HCT116 (cell line): ENCODE results near the gene ATP8A2. TPM values are rescaled to one million over a fixed set of nuclear protein-coding genes. Genes with fewer than 3 reads are reported as not detected.

ENCODE experiments used
- ATAC-seq: fragments of 200-7000 bp; cut with Tn5 transposase; 2 replicates; pipeline ENCODE4 v1.9.1; 2020; ENCODE audit warnings: mild to moderate bottlenecking, moderate library complexity
- BruUV-seq: library from RNA; stranded (reverse); fragments of 400-500 nt; replicated peaks from 2 replicates; lab custom pipeline; 2021; lab: Mats Ljungman, UMichigan
- CTCF ChIA-PET: fragments of 300-600 bp; sonication (Branson Sonifier 250); formaldehyde crosslinking; loops from one replicate; lab custom pipeline; 2021; ENCODE audit warnings: antibody characterized with exemption; lab: Charles Lee
- POLR2A ChIA-PET: fragments of 300-600, 350-600 bp; sonication (Branson Sonifier 250); formaldehyde crosslinking; loops from one replicate; lab custom pipeline; 2021; ENCODE audit warnings: antibody characterized with exemption; lab: Charles Lee
- RAD21 ChIA-PET, 2 experiments: fragments of 300-600 bp; sonication (Branson Sonifier 250); formaldehyde crosslinking; loops; one replicate each; lab custom pipeline; 2023; ENCODE audit warnings: low total read pairs in 2 of 2; ENCODE audit not compliant: uncharacterized antibody in 2 of 2, unreplicated experiment in 2 of 2, low non-redundant PET in 1 of 2; lab: Charles Lee
- DNase-seq: peaks from one replicate; pipeline ENCODE4 v3.0.0-alpha.2; 2010; ENCODE audit warnings: low read depth, low spot score
- H2AFZ ChIP-seq: fragments of 200-600 bp; shearing (Covaris generic), sonication (generic); 2 replicates; pipeline ENCODE4 v1.6.1; 2017; ENCODE audit warnings: low read depth, mixed run types, mixed read lengths, antibody characterized with exemption, low read length; ENCODE audit not compliant: poor library complexity, severe bottlenecking
- H3K27ac ChIP-seq: 2 replicates; pipeline ENCODE4 v1.5.1; 2012; ENCODE audit warnings: low read depth, low read length
- H3K27me3 ChIP-seq: fragments of 200-600 bp; sonication (generic); 2 replicates; pipeline ENCODE4 v1.6.1; 2016; ENCODE audit warnings: mixed run types, low read length, mixed read lengths; ENCODE audit not compliant: insufficient read depth
- H3K36me3 ChIP-seq, 2 experiments: fragments of 200-500 bp in 1 of 2; fragments of 200-600 bp in 1 of 2; sonication (Bioruptor generic) in 1 of 2; sonication (generic) in 1 of 2; 2 replicates each; pipeline versions ENCODE4 v1.5.1 to v1.6.1; 2014 to 2016; ENCODE audit warnings: low read length in 2 of 2, inconsistent platforms in 1 of 2, mixed read lengths in 1 of 2, mixed run types in 1 of 2; ENCODE audit not compliant: insufficient read depth in 2 of 2, control insufficient read depth in 1 of 2
- H3K4me1 ChIP-seq, 2 experiments: fragments of 200-600 bp in 1 of 2; sonication (generic) in 1 of 2; 2 replicates each; pipeline versions ENCODE4 v1.5.1 to v1.6.1; 2012 to 2017; ENCODE audit warnings: low read length in 2 of 2, inconsistent platforms in 1 of 2, mild to moderate bottlenecking in 1 of 2, mixed read lengths in 1 of 2, mixed run types in 1 of 2, moderate library complexity in 1 of 2; ENCODE audit not compliant: insufficient read depth in 2 of 2, control insufficient read depth in 1 of 2
- H3K4me2 ChIP-seq: fragments of 200-600 bp; sonication (generic); 2 replicates; pipeline ENCODE4 v1.6.1; 2017; ENCODE audit warnings: mixed run types, low read length, mixed read lengths
- H3K4me3 ChIP-seq, 2 experiments: fragments of 200-600 bp in 1 of 2; sonication (generic) in 1 of 2; replicated peaks in 1 of 2; 2 replicates each; pipeline ENCODE4 v1.5.1; 2011 to 2016; ENCODE audit warnings: low read length in 2 of 2, control low read depth in 1 of 2, low read depth in 1 of 2, mild to moderate bottlenecking in 1 of 2, mixed read lengths in 1 of 2, mixed run types in 1 of 2
- H3K79me2 ChIP-seq: fragments of 200-600 bp; sonication (generic); 2 replicates; pipeline ENCODE4 v1.6.1; 2017; ENCODE audit warnings: mild to moderate bottlenecking, mixed run types, low read length, moderate library complexity, mixed read lengths; ENCODE audit not compliant: insufficient read depth
- H3K9ac ChIP-seq: fragments of 200-600 bp; sonication (generic); 2 replicates; pipeline ENCODE4 v1.6.1; 2016; ENCODE audit warnings: low read length, mixed read lengths
- H3K9me2 ChIP-seq: fragments of 200-600 bp; sonication (generic), shearing (Covaris generic); 2 replicates; pipeline ENCODE4 v1.6.1; 2017; ENCODE audit warnings: mixed run types, mild to moderate bottlenecking, moderate library complexity; ENCODE audit not compliant: insufficient read depth
- H3K9me3 ChIP-seq, 2 experiments: fragments of 200-500 bp in 1 of 2; fragments of 200-600 bp in 1 of 2; sonication (Bioruptor generic) in 1 of 2; sonication (generic) in 1 of 2; 2 replicates each; pipeline ENCODE4 v1.6.1; 2014 to 2017; ENCODE audit warnings: low read length in 2 of 2, mixed read lengths in 2 of 2, inconsistent platforms in 1 of 2, low read depth in 1 of 2, mild to moderate bottlenecking in 1 of 2, mixed run types in 1 of 2, moderate library complexity in 1 of 2; ENCODE audit not compliant: control insufficient read depth in 1 of 2, insufficient read depth in 1 of 2
- H4K20me1 ChIP-seq: fragments of 200-600 bp; sonication (generic), shearing (Covaris generic); 2 replicates; pipeline ENCODE4 v1.6.1; 2017; ENCODE audit warnings: mixed run types, mild to moderate bottlenecking, moderate library complexity; ENCODE audit not compliant: insufficient read depth
- EGR1 ChIP-seq: IDR thresholded peaks from 2 replicates; pipeline ENCODE4 v1.6.1; 2012; ENCODE audit warnings: low read depth
- ELF1 ChIP-seq: IDR thresholded peaks from 2 replicates; pipeline ENCODE4 v1.6.1; 2012; ENCODE audit warnings: low read depth, borderline replicate concordance
- EZH2 ChIP-seq: fragments of 200-600 bp; sonication (generic); IDR thresholded peaks from 2 replicates; pipeline ENCODE4 v1.6.1; 2017; ENCODE audit warnings: antibody characterized with exemption, mixed run types
- EZH2phosphoT487 ChIP-seq: fragments of 200-600 bp; IDR thresholded peaks from 2 replicates; pipeline ENCODE4 v1.6.1; 2018; ENCODE audit warnings: antibody characterized with exemption, borderline replicate concordance
- POLR2A ChIP-seq: IDR thresholded peaks from 2 replicates; pipeline ENCODE4 v1.7.0; 2011; ENCODE audit warnings: borderline replicate concordance; ENCODE audit not compliant: insufficient read depth, insufficient read length; ENCODE audit errors: extremely low read depth
- SP1 ChIP-seq: IDR thresholded peaks from 2 replicates; pipeline ENCODE4 v1.6.1; 2012; ENCODE audit warnings: low read depth
- ZNF274 ChIP-seq: fragments of 200-500 bp; sonication (Bioruptor generic); IDR thresholded peaks from 2 replicates; pipeline ENCODE4 v1.6.1; 2014; ENCODE audit warnings: mild to moderate bottlenecking, low read depth, low read length, inconsistent platforms
- intact Hi-C: fragments of 100-400 bp; cut with micrococcal nuclease; formaldehyde crosslinking; loops from 2 replicates; pipeline ENCODE4 v1.10.0; 2022
- total RNA-seq: library from RNA; stranded (reverse); gene quantifications from one replicate; pipeline ENCODE4 v1.2.1, GENCODE V29; 2021; ENCODE audit not compliant: unreplicated experiment
- TF ChIP-seq, protein P1 (sequence below): IDR thresholded peaks from 2 replicates; pipeline ENCODE4 v1.6.1; 2012; ENCODE audit warnings: low read depth

Gene ATP8A2
- total RNA-seq, 1 experiment from 2014 or later = not detected

DNA sequence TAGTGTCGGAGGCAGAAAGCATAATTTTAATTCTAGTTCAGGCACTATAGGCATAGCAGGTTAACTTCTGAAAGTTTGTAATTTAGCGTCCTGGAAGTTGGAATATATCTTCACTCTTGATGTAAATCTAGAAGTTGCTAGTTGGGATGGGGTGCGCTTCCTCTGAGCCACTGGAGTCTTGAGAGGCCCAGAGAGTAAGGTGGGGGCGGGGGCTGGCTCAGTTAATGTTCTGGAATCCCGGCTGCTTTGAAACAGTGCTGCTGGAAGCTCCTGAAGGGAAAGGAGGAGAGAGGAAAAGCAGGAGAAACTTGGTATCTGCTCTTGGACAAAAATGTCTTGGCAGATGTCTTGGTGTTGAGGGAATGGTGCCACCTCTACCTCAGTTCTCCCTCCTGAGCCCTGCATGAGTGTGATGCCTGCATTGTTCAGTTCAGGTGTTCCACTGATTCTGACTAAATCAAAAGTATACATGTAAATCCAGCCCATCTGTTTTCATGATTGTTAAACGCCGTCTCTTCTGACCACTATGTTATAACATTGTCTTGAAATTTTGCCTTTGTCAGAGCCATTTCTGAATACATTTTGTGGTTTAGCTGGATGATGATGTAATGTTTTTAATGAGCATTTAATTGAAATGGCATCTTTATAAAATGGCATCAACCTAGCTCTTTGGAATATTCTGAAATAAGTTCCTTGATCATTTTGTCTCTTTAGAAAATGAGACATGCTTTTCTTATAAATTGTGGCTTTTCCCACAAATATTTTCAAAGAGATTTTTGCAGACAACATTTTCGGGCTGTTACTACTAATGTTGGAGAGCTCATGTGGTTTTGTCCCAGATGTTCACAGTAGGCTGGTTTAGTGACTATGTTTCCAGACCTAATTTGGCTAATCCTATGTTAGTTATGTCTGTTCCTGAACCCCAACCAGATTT is 477.3 kb downstream of the ATP8A2 start:
- CTCF ChIA-PET = no interaction called here
- Histone ChIP-seq H3K4me2 (no peak overlapping the region), H3K4me1 (no peaks in the 10 kb centered on the region), H3K9me2 (no peaks in the 10 kb centered on the region)
- no peak for DNase-seq
- TF ChIP-seq ZNF274 = no peak
- no peak for TF ChIP-seq ELF1
- TF ChIP-seq EZH2 = no peak
- TF ChIP-seq POLR2A = no peak
- TF ChIP-seq, protein P1, sequence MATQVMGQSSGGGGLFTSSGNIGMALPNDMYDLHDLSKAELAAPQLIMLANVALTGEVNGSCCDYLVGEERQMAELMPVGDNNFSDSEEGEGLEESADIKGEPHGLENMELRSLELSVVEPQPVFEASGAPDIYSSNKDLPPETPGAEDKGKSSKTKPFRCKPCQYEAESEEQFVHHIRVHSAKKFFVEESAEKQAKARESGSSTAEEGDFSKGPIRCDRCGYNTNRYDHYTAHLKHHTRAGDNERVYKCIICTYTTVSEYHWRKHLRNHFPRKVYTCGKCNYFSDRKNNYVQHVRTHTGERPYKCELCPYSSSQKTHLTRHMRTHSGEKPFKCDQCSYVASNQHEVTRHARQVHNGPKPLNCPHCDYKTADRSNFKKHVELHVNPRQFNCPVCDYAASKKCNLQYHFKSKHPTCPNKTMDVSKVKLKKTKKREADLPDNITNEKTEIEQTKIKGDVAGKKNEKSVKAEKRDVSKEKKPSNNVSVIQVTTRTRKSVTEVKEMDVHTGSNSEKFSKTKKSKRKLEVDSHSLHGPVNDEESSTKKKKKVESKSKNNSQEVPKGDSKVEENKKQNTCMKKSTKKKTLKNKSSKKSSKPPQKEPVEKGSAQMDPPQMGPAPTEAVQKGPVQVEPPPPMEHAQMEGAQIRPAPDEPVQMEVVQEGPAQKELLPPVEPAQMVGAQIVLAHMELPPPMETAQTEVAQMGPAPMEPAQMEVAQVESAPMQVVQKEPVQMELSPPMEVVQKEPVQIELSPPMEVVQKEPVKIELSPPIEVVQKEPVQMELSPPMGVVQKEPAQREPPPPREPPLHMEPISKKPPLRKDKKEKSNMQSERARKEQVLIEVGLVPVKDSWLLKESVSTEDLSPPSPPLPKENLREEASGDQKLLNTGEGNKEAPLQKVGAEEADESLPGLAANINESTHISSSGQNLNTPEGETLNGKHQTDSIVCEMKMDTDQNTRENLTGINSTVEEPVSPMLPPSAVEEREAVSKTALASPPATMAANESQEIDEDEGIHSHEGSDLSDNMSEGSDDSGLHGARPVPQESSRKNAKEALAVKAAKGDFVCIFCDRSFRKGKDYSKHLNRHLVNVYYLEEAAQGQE = no peak
- TF ChIP-seq SP1 = no peak
- no peak for TF ChIP-seq EGR1
- no peak for TF ChIP-seq EZH2phosphoT487
- TF ChIP-seq, all 23 proteins: peak for 0
- H3K9ac ChIP-seq = no peak overlapping the region
- H3K4me3 ChIP-seq = no peak overlapping the region
- H3K79me2 ChIP-seq = no peaks in the 10 kb centered on the region
- ChIA-PET RAD21 (no interaction called here), POLR2A (no interaction called here)
- H3K27me3 ChIP-seq = peaks cover 61% of the 10 kb centered on the region
- intact Hi-C loops = no loop called here
- no peaks in the 10 kb centered on the region for H4K20me1 ChIP-seq
- no peak overlapping the region for H2AFZ ChIP-seq
- BruUV-seq = no TSS peak
- no peaks in the 10 kb centered on the region for H3K36me3 ChIP-seq
- no peaks in the 10 kb centered on the region for H3K9me3 ChIP-seq
- no peak overlapping the region for H3K27ac ChIP-seq
- no peak for ATAC-seq
